HG02763 (cell line): ENCODE results near the gene VAV1.
A peak's percentile ranks its signal among the peaks of the same experiment; 100 is the strongest.
"Not testable (repeated sequence)": the region's sequence is repeated elsewhere in the genome, so short reads cannot be mapped to it uniquely, and the experiment has no call there.

Experiments used
- ATAC-seq: cut with Tn5 transposase; IDR thresholded peaks from one replicate; pipeline ENCODE4 v1.9.1; 2021; ENCODE audit warnings: mild to moderate bottlenecking, moderate library complexity; ENCODE audit not compliant: unreplicated experiment

Gene VAV1

GRCh38 chr19:6737284-6737872 is 35.1 kb upstream of the VAV1 start, which contains the start of gene GPR108:
TSS of gene GPR108 (minus strand) at chr19:6737580. CDS start at chr19:6737576, 4 bp downstream.
- ATAC-seq, result peak; percentile 59

DNA sequence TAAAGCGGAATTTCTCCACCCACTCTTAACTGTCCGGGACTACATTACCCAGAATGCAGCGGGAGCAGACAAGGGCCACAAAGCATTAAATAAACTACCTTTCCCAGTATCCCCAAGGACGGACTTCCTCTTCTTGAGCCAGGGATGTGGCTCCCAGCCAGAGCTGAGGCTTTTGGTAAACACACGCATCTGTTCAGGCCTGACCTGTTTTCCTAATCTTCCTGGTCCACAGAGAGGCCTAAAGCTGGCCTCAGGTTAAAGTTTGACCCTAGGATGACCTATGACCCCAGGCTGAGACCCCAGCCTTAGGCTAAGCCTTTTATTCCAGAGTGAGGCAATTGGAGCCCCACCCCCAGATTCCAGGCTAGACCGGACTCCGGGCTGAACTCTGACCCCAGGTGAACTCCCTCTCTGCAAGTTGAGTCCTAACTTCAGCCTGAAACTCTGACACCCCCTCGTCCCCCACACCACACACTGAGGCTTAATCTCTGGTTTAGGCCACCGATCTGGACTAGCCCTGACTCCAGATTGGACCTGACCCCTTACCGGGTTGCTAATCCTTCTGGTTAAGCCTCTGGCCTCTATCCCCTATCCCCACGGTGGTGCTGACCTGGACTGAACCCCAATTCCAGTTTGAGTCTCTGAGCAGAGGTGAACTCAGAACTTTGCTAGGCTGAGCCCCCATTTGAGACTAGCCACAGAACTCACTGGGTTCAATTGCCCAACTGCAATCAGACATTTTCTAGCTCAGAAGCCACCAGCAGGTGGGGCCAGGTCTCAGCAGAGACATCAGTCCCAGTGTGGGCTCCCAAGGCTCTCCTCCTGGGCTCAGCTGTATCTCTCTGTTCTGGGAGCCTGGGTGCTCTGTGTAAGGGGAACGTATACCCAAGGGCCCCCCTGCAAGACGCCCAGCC is 34.4 kb upstream of the VAV1 start:
- ATAC-seq, result peak; percentile 1

- no peak for ATAC-seq
Observed at GRCh38 chr19:6738787-6739389, 33.6 kb upstream of the VAV1 start.

- ATAC-seq, result no peak
Observed at GRCh38 chr19:6739390-6739882, 33.1 kb upstream of the VAV1 start, which contains the start of gene TRIP10. TSS of gene TRIP10 (plus strand) at chr19:6739680. CDS start at chr19:6739762, 82 bp downstream.

DNA sequence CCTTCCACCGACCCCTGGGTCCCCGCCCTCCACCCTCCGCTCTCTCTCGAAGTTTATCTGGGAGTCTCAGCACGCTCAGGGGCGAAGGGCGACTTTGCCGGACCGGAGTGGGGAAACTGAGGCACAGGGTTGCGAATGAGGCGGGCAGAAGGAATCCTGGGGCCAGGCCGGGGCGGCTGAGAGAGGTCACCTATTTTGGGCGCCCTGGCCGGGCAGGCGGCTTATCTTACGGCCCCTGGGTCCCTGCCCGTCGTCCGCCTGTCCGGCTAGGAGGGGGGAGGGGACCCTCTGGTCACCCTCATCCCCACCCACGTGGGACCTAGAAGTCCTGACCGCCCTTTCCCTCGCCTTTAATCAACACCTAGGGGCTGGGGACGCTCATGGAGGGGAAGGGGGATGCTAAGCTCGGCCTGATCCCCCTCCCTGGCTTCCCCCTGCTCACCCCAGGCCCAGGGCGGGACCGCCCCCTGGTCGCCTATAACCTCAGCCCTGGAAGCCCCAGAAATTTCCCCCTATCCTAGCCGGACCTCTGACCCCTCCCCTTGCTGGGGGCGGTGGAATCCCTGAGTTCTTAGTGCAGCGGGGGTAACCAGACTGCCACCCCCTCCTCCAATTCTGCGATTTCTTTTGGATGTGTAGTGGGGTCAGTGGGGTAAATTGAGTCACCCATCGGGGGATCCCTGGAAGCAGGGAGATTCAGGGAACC is 32.5 kb upstream of the VAV1 start:
- ATAC-seq, result no peak

DNA sequence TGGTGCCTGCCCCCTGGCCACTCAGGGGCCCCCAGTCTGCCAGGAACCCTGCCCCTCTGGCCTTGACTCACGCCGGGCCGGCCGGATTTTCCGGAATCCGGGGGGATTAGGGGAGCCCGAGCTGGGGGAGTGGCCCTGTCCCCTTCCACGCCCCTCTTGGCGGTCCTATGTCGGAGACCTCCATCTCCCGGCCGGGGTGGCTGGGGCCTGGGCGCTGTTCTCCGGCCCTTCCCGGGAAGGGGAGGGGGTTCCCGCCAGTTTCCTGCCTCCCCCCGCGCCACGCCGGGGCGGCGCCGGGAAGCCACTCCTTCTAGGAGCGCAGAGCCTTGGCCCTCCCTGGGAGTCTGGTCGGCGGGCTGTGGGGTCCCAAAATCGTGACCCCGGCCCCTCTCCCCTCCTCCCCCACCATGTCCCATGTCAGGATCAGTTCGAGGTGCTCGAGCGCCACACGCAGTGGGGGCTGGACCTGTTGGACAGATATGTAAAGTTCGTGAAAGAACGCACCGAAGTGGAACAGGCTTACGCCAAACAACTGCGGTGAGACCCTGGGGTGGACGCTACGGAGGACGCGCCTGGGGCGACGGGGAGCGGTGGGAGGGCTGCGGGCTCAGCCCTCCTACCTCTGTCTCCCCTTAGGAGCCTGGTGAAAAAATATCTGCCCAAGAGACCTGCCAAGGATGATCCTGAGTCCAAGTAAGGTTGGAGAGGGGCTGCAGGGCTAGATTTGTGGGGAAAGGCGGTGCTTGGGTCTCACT is 31.7 kb upstream of the VAV1 start:
- ATAC-seq, result no peak

GRCh38 chr19:6743066-6743465 is 29.4 kb upstream of the VAV1 start:
- ATAC-seq, result no peak

GRCh38 chr19:6743714-6744380 is 28.7 kb upstream of the VAV1 start:
- no peak for ATAC-seq

DNA sequence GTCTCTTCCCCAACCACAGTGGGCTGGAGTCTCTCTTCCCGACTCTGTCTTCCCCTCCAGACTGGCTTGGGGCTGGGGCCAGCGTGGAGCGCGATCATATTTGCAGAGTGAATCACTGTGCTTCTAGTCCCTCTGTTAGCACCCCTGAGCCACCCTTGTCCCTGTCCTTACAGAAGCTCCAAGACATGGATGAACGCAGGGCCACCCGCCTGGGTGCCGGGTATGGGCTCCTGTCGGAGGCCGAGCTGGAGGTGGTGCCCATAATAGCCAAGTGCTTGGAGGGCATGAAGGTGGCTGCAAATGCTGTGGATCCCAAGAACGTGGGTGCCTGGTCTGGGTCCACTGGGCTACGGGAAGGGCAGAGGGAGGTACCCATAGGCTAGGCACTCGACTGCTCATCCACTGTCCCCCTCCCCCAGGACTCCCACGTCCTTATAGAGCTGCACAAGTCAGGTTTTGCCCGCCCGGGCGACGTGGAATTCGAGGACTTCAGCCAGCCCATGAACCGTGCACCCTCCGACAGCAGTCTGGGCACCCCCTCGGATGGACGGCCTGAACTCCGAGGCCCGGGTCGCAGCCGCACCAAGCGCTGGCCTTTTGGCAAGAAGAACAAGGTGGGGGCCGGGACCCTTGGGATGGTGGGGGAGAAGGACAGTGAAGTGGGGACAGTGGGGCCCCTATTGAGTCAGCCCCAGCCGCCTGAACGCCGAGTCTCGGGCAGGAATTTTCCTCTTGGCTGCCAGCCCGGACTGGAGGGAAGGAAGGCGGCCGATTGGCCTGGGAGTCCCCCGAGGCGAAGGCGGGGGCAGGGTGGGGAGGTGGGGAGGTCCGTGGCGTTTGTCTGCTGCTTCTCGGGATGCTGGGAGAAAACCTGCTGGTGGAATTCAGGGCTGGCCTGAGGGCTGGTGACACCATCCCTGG is 27.9 kb upstream of the VAV1 start:
- no peak for ATAC-seq

- no peak for ATAC-seq
Observed at GRCh38 chr19:6745965-6746364, 26.5 kb upstream of the VAV1 start.

DNA sequence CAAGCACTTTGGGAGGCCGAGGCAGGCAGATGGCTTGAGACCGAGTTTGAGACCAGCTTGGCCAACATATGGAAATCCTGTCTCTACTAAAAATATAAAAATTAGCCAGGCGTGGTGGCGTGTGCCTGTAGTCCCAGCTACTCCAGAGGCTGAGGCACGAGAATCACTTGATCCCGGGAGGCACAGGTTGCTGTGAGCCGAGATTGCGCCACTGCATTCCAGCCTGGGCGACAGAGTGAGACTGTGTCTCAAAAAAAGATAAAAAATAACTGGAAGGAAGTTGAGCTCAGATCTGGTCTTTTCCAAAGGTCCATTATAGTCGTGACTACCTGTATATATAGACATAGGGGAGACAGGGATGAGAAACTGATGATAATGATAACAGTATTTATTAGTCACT is 24.0 kb upstream of the VAV1 start:
- not testable (repeated sequence) for ATAC-seq

DNA sequence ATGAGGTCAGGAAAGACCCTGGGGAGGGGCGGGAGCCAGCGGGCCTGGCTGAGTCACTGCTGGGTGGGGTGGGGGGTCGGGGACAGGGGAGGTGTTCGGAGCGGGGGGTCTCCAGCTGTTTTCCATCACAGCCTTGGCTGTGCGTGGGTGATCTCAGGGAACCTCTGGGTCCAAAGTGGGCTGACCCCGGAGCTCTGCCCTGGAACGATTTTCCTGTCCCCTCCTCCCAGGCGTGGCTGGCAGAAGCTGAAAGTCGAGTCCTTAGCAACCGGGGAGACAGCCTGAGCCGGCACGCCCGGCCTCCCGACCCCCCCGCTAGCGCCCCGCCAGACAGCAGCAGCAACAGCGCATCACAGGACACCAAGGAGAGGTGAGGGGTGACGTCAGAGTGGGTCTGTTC is 22.4 kb upstream of the VAV1 start:
- ATAC-seq, result no peak

GRCh38 chr19:6751189-6751588 is 21.3 kb upstream of the VAV1 start:
- ATAC-seq, result no peak

- ATAC-seq, result no peak
Observed at GRCh38 chr19:6752256-6753177, 20.0 kb upstream of the VAV1 start.

- peak; percentile 74 for ATAC-seq
Observed at GRCh38 chr19:6753178-6754031, 19.1 kb upstream of the VAV1 start.

DNA sequence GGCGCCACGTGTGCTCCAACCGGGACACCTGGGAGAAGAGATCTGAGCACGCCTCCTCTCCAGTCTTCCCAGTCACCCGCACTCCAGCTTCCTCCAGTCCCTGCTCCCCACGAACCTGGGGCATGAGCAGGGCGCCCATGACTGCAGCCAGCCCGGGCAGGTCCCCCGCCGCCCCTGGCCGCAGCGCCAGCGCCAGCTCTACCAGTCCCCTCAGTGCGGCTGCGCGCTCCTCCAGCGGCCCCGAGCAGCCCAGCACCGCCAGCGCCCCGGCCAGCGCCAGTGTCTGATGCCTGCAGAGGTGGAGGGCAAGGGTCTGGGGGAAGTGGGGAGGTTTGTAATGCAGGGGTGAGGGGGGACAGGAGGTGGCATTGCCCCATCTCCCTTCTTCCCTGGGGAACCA is 18.4 kb upstream of the VAV1 start:
- no peak for ATAC-seq
